Inflammatory macrophage treated with lipopolysaccharide for 4 hours (primary cell): ENCODE results near the gene CDH23.

Source experiments
- DNase-seq: peaks from one replicate; pipeline ENCODE4 v3.0.0-alpha.2; 2020

Gene CDH23

DNA sequence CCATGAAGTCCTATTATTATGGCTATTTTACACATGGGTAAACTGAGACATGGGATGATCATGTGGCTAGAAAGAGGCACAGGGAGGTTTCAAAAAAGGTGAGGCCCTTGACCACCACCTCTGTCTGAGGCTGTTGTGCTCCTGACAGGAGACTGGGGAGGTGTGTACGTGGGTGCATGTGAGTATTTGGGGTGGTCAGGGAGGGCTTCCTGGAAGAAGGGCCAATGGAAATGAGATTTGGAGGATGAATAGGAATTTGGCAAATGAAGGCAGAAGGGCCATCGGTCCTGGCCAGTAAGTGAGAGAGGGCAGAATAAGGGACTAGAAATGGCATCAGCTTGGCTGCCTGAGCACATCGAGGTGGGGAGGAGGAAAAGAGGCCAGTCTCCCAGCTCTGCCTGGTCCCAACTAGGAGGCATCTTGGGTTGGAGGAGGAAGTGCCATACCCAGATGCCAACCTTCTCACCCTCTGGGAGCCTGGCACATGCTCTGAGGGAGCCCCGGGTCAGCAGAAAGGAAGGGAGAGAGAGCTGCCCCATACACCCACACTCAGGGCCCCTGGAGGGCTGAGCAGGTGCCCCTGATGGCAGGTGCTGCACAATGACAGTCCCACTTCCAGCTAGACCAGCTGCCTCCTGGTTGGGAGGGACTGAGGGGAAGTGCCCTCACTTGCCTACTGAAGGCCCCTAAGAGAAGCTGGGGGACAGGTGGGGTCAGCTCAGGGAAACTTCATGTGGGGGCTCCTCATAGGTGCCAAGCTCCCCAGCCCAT is 47.7 kb downstream of the CDH23 start:
- no peak for DNase-seq

DNA sequence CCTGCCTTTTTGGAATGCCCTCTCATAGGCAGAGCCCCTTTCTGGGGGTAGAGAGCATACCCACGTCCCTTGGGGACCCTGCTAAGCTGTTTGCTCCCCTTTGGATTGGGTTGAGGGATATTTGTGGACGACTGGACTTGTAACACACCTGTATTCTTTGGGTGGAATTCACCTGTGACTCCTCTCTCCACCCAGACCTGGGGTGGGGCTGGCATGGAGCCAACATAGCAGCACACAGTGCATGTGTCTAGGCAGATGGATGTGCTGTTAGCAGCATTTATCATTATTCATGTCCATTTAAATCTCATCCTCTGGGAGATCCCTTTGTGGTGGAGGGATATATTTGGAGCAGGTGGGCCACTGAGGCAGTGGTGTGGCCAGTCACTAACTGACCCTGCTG is 51.0 kb downstream of the CDH23 start:
- no peak for DNase-seq

DNA sequence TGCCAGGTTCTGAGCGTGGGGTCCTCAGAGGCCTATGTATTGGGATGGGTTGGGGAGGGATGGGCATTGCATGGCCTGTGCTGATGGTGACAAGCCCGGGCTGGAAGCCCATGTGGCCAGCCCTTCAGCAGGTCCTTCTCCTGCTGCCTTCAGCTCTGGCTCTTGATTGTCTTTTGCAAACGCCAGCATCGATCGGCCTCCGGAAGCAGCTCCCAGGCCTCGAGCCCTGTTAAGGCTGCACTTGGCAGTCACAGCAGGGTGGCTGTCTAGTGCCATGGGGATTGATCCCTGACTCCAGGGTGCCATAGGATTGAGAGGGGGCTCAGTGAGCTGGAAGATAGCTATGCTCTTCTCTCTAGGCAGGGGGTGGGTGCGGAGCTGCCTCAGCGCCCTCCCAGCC is 51.4 kb downstream of the CDH23 start:
- no peak for DNase-seq

DNA sequence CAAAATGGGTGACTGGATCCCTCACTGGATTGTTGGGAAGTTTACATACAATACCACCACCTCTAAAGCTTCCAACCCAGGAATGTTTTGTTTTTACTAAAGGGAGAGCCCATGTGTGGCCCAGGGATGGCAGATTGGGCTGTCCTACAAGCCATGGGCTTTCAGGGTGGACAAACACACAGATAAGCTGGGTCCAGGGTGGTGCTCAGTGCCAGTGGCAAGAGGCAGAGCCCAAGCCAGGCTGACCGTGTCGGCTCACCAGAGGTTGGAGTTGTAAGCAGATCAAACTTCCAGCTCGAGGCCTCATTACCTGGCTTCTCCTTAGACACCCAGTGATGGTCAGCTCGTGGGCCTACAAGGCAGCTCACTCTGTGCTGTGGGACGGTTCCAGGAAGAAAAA is 52.3 kb downstream of the CDH23 start:
- DNase-seq = no peak

DNA sequence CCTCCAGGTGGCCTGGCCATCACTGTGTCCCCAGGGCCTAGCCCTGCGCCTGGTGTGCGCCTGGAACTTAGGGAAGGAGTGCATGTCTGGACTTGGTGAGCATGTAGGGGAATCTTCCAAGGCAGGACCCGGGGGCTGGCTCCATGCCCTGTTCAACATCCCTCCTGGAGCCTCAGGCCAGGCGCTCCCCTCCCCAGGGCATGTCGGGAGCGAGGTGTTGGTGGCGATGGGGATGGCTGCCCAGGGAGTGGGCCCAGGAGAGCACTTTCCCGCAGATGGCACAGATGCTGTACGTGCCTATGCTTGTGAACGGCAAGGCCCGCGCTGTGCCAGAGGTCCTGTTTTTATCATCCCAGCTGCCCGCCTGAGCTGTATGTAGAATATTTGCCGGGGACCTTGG is 55.0 kb downstream of the CDH23 start:
- DNase-seq = no peak

DNA sequence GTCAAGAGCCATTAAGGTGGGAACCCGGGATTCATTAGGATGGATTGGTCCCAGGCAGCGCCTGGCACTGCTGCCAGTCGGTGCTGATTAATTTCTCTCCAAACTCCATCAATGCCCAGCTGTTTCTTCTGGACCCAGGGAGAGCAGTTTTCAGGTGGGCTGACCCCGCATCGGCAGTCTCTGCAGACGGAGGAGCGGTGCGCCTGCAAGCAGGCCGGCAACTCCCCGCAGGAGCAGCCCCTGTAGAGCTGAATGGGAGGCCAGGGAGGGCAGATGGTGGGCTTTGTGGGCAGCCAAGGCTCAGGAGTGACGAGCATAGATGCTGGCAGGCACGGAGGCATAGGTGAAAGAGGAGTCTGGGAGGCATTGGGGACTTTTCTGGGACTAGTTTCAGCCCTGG is 56.5 kb downstream of the CDH23 start:
- no peak for DNase-seq

DNA sequence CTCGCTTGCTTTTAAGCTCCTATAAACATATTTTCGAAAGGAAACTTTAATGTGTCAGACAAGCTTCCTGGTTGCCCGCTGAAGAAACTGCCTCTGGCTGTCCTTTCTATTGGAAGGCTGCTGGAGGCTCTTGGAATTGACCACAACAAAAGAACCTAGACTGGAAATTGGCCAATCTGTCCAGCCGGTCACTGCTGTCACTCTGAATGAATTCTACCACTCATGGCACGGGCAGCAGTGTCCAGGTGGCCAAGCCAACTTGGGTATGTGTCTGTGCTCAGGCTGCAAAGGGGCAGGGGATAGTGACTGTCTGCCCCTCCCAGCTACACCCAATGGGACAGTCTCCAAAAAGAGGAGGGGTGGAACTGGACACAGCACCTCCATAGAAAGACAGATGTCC is 57.6 kb downstream of the CDH23 start:
- DNase-seq = no peak

DNA sequence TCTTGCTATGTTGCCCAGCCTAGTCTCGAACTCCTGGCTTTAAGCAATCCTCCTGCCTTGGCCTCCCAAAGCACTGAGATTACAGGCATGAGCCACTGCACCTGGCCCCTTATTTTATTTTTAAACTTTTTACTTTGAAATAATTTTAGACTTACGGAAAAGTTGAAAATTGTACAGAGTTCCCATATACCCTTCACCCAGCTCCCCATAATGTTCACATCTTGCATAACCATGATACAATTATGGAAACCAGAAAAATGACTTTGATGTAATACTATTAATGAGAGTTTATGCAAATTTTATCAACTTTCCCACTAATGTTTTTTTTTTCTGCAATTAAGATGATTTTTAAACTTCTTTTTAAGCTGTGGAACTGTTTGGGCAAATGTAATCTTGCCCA is 58.3 kb downstream of the CDH23 start:
- DNase-seq = no peak

DNA sequence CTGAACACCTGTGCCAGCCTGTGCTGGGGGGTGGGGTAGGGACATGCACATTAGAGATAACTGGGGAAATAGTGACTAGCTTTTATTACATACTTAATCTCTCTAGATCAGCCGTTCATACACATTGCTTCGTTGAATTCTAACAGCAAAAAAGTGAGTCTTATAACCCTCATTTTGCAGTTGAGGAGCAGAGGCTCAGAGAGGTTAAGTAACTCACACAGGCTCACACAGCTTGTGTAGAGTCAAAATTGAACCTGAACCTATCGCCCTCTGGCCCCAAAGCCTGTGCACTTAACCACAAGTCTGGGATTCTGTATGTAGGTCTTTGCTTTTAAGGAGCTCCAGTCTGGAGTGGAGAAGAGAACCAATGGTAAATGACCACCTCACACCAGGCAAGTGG is 59.9 kb downstream of the CDH23 start:
- DNase-seq = no peak

DNA sequence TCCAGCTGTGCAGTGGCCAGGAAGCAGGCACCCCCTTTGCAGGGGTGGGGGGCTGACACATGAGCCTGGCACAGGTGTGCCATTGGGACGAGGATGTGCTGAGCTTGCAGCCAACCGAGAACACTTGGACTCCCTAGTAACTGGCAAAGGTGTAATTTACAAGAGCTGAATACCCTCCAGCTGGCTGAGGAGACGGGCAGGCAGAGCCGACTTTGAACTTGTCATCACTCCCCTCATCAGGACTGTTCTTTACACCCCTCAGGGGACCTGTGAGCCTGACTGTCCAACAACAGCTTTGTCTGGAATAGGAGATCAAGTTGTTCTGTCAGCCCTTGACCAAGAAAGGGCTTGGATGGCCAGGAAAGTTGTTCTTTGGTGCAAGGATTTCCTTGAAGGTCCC is 61.2 kb downstream of the CDH23 start:
- no peak for DNase-seq

DNA sequence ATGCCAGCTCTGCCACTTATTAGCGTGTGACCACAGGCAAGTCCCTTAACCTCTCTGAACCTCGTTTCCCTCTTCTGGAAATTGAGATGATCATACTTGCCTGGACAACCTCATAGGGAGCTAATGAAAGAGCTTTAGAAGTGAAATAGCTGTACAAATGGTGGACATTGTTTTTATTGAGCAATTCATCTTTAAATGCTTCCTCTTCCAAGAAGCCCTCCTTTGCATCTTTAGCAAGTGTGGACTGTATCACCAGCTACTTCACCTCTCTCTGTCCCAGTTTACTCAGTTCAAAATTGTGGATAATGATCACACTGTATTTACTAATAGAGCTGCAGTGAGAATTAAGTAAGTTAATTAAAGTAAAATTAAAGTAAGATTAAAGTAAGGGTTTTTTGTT is 61.7 kb downstream of the CDH23 start:
- no peak for DNase-seq

DNA sequence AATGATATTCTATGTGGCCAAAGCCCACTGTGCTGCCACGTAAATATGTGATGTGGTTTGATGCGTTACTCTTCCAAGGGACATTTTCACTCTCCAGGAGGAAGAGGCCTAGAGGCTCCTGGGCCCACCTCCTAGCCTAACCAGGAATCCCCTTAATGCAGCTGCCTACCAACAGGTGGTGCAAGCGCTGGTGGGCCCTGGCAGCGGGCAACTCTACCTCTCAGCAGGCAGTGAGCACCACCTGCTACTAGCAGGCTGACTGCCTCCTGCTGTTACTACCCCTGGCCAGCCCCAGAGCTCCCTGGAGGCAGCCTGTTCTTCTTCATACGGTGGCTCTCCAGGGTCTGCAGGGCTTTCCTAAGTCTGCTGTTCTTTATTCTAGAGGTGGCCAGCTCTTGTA is 62.8 kb downstream of the CDH23 start:
- no peak for DNase-seq

DNA sequence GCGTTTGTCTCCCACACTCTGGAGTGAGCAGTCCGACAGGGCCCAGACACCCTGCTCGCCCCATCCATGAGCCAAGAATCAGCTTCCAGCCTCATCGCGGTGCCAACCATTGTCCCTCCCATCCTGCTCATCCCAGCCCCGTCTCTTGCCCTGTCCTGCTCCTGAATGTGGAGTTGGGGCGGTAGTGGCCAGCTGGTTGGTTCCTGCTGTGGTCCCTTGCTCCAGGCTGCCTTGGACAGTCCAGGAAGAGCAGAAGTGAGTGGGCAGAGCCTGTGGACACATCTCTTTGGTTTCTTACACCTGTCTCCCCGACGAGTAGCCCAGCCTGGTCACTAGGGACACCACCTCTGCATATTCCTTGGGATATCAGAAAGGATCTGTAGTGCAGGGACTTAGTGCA is 63.9 kb downstream of the CDH23 start:
- DNase-seq = no peak

DNA sequence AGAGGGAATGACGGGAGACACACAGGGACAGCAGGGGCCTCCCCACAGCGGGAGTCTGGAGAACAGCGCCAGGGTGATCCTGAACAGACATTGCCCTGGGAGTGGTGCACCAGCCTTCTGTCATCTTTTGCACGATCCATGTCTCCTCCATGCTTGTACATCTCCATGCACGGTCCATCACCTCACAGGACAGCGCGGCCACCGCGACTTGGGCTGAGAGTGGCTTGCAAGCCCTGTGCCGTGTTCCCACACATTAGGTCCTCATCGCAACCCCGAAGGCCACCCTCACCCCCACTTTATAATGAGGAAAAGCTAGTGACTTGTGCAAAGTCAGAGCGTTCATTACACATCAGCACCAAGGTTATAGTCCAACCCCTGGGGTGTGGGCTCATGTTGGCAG is 64.7 kb downstream of the CDH23 start:
- DNase-seq = no peak

DNA sequence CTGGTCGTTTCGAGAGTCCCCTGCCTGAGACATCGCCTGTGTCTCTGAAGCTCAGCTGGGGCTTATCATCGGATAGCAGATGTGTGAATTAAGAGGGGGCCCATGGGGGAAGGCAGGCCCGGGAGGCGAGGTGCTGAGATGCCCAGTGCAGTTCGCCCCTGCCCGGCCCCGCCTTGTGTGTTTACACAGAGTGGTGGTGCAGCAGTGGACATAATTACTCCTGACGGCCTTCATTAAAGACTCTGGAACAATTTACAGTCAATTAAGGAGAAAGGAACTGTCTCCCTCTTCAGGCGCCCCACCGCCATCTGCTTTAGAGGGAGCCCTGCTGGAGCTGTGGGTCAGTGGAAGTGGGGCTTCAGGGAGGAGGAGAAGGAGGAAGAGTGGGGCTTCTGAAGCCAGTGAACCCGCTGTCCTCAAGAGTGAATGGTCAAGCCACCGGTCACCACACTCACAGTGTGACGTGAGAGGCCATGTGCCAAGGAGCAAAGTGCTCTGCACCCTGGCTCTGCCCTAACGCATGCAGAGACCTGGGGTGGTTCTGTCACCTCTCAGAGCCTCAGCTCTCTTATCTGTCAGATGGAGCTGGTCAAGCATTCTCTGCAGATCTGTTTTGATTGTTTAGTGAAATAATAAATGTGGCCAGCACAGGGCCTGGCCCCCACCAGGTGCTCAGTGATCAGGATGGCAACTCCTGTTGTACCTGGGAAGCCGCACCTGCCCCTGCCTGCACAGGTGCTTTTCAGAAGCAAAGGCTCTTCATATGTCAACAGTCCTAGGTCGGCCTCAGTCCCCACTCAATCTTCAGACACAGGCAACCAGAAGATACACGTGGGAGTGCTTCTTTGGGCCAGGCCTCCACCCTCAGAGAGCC is 65.6 kb downstream of the CDH23 start:
- DNase-seq = no peak

DNA sequence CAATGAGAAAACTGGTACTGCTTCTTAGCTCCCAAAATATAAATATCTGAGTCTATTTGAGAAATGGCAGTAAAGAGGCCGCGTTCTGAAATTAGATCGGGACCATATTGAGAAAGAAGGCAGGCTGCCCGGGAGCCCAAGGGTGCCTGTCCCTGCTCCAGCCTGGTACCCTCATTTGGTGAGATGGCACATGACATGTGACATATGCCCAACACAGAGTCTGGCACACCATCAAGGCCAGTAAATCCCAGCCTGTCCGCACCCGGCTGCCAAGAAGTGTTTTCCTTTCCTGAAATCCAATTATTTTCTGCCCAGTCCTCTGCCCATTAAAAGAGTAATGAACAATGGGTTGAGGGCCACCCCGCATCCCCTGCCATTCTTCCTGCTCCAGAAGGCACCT is 66.4 kb downstream of the CDH23 start:
- DNase-seq = no peak

DNA sequence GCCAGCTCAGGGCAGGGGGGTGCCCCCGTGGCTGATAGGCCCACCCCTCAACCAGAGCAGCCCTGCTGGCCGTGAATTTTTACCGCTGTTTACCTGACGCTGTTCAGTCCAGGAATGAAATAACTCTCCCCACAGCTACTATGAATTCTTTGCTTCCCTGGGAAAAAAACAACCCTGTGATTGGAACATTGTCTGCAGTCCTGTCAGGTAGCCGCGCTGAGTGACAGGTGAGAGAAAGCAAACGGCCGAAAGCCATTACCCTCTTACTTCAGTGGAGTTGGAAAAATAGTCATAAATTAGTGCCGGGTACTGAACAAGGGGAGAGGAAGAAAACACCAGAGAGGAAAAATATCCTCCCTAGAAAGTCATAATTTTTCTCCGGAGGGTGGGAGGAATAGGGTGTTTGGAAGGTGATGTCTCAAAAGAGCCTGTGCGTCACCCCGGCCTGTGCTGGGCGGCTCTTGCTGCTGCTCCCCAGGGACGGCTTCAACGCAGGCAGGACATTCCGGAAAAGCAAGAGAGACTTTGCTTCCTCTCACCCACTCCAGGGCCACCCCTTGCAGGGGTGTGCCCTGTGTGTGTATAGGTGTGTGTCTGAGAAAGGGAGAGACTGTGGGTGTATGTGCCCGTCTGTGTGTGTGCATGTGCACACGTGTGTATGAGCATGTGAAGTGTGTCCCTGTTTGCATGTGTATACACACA is 69.0 kb downstream of the CDH23 start:
- DNase-seq = no peak

DNA sequence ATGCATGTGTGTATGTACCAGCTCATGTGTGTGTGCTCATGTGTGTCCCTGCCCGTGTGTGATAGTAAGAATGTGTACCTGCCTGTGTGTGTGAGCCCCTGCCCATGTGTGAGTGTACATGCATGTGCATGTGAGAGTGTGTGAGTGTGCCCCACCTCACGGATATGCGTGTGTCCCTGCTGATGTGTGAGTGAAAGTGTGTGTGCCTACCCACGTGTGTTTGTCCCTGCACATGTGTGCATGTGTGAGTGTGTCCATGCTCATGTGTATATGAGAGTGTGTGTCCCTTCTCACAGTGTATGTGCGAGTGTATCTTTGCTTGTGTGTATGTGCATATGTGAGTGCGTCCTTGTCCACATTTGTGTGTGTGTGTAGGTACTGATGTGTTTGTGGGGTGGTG is 69.6 kb downstream of the CDH23 start:
- no peak for DNase-seq

DNA sequence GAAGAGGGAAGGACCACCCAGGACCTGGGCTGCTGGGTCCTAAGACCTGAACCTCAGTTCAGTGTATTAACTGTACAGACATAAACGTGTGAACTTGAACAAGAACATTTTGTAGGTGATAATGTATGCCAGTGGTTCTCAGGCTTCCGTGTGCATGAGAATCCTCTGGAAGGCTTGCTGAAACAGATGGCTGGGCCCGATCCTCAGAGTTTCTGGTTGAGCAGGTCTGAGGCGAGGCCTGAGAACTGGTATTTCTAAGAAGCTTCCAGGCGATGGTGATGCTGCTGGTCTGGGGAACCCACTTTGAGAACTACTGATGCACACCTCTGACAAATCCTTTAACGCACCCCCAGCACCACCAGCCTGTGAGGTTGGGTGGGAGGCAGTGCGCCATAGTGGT is 70.4 kb downstream of the CDH23 start:
- DNase-seq = no peak

DNA sequence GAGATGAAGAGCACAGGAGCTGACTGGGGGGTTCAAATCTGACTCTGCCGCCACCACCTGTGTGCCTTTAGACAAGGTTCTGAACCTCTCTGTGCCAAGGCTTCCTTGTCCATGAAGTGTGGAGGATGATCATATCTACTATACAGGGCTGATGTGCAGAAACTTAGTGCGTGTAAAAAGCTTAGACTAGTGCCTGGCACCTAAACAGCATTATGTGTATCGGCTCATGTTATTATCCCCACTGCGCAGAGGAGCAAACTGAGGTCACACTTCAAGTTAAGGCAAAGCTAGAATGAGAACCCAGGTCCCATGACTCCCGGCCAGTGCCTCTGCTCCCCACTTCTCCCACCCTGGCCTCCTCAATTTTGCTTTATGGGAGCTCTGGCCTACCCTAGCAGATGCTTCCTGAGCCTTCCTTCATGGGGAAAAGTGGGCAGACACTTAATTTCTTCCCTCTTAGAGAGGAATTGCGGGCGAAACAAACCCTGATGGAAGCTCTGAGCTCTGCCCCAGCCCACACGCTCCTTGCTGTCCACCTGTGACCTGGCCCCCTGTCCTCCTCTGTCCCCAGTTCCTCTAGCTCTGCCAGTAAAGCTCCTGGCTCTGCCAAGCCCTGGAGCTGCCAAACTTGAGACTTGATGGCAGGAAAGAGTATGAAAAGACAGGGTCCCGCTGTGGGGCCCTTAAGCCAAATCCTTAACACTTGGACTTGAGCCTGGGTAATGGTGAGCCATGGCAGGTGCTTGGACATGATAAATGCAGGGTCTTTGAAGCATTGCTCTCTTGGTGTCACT is 71.0 kb downstream of the CDH23 start:
- DNase-seq = no peak

DNA sequence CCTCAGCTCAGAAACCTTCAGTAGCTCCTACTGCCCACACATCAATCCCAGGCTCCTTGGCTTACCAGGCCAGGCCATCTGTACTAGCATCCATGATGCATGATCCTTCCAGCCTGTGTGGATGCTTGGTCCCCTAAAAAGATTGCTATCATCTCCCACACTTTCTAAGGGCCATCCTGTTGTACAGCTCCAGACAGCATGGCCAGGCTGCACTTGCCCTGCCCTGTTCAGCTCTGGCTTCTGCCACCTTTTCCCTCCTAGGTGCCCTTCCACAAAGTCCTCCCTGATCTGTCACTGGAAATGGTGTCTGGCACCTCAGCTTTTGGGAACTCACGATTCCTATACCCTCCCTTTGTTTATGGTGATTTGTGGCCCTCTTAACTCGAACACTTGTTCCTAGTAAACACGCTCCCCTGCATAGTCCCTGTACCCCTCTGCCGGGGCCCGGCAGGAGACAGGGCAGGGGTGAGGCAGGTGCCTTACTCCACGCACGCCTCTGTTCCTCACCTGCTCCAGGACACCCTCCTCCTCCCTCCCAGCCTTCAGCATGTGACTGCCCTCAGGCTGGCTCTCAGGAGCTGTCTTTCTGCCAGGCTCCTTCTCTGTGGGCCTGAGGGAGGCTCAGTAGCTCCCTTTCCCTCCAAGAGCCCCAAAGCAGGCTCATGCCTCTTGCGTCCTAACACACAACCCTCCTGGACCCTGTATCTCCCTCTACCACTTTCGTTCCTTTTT is 71.8 kb downstream of the CDH23 start:
- DNase-seq = no peak

DNA sequence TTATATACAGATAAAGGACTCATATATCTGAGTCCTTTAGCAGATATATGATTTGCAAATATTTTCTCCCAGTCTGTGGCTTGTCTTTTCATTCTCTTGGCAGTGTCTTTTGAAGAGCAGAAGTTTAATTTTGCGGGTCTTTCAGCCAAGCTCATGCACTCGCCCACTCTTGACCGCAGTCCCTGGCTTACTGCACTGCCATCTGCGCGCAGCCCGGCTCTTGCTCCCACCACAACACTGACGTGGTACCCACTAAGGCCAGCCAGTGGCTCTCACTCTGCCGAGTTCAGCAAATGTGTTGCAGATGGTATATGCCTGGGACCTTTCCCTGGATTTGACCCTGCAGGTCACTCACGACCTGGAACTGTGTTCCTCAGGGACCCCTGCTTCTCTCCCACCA is 74.3 kb downstream of the CDH23 start:
- no peak for DNase-seq
